HepG2 (cell line): Measurements from ENCODE around the gene CAPN15. TPM values are rescaled to one million over a fixed set of nuclear protein-coding genes. Genes with fewer than 3 reads are reported as not detected.
A peak's percentile ranks its signal among the peaks of the same experiment; 100 is the strongest.
"Not testable (repeated sequence)": the region's sequence is repeated elsewhere in the genome, so short reads cannot be mapped to it uniquely, and the experiment has no call there.

ENCODE experiments used
- ATAC-seq: fragments of 200-7000 bp; cut with Tn5 transposase; 3 replicates; pipeline ENCODE4 v1.9.1; 2020; ENCODE audit warnings: mild to moderate bottlenecking, moderate library complexity
- BruUV-seq: library from RNA; stranded (reverse); fragments of 400-500 nt; replicated peaks from 2 replicates; lab custom pipeline; 2021; lab: Mats Ljungman, UMichigan
- CTCF ChIA-PET: fragments of 300-600 bp; formaldehyde crosslinking; extraction: SDS; loops from one replicate; lab custom pipeline; 2021; ENCODE audit warnings: low total read pairs, inconsistent platforms, low intra/inter-chr PET ratio; lab: Yijun Ruan, JAX
- POLR2A ChIA-PET: fragments of 350-600 bp; sonication (Branson Sonifier 250); formaldehyde crosslinking; loops from one replicate; lab custom pipeline; 2020; ENCODE audit warnings: antibody characterized with exemption, inconsistent platforms; lab: Yijun Ruan, JAX
- DNase-seq: peaks from one replicate; pipeline ENCODE4 v3.0.0-alpha.2; 2015; ENCODE audit warnings: low spot score
- FAIRE-seq: peaks from 3 replicates; lab custom pipeline; 2011; peaks lifted over from hg19 to GRCh38; lab: Jason Lieb, UNC
- H2AFZ ChIP-seq: one replicate; pipeline ENCODE4 v1.6.1; 2011; ENCODE audit warnings: low read length, inconsistent platforms
- H3K27ac ChIP-seq: fragments of 300-600 bp; 3 replicates; pipeline ENCODE4 v1.8.0; 2011; ENCODE audit warnings: mixed run types, mild to moderate bottlenecking, mixed read lengths, low read length, inconsistent platforms; ENCODE audit not compliant: insufficient read depth; ENCODE audit errors: extremely low read length
- H3K27me3 ChIP-seq, 2 experiments: fragments of 200-600 bp in 1 of 2; 2 replicates in 1 of 2; 3 replicates in 1 of 2; pipeline versions ENCODE4 v1.6.0 to v1.8.0; 2011; ENCODE audit warnings: low read length in 2 of 2, mild to moderate bottlenecking in 2 of 2, moderate library complexity in 2 of 2, inconsistent platforms in 1 of 2; ENCODE audit not compliant: insufficient read depth in 2 of 2, control insufficient read depth in 1 of 2
- H3K36me3 ChIP-seq, 2 experiments: fragments of 200-600 bp in 1 of 2; replicated peaks in 1 of 2; 2 replicates in 1 of 2; 3 replicates in 1 of 2; pipeline versions ENCODE4 v1.5.1 to v1.8.0; 2011; ENCODE audit warnings: low read length in 2 of 2, inconsistent platforms in 1 of 2; ENCODE audit not compliant: insufficient read depth in 2 of 2, control insufficient read depth in 1 of 2
- H3K4me1 ChIP-seq: 2 replicates; pipeline ENCODE4 v1.5.1; 2012; ENCODE audit warnings: low read length, inconsistent platforms; ENCODE audit not compliant: insufficient read depth
- H3K4me2 ChIP-seq: 2 replicates; pipeline ENCODE4 v1.6.0; 2011; ENCODE audit warnings: low read depth, low read length, inconsistent platforms
- H3K4me3 ChIP-seq, 3 experiments: fragments of 200-600 bp in 1 of 3; sonication (generic), shearing (Covaris generic) in 1 of 3; replicated peaks in 1 of 3; 2 replicates each; pipeline ENCODE4 v1.5.1; 2011 to 2016; ENCODE audit warnings: low read length in 3 of 3, inconsistent platforms in 2 of 3, low read depth in 2 of 3, mild to moderate bottlenecking in 2 of 3, control low read depth in 1 of 3, mixed read lengths in 1 of 3; ENCODE audit not compliant: insufficient read depth in 1 of 3
- H3K79me2 ChIP-seq: one replicate; pipeline ENCODE4 v1.6.1; 2011; ENCODE audit warnings: low read length, inconsistent platforms; ENCODE audit not compliant: insufficient read depth
- H3K9ac ChIP-seq: 2 replicates; pipeline ENCODE4 v1.6.0; 2011; ENCODE audit warnings: mild to moderate bottlenecking, low read depth, low read length, inconsistent platforms; ENCODE audit not compliant: insufficient read depth
- H3K9me3 ChIP-seq: 2 replicates; pipeline ENCODE4 v1.5.1; 2012; ENCODE audit warnings: mild to moderate bottlenecking, low read length
- H4K20me1 ChIP-seq: 2 replicates; pipeline ENCODE4 v1.6.0; 2011; ENCODE audit warnings: inconsistent platforms, mild to moderate bottlenecking, low read length, moderate library complexity; ENCODE audit not compliant: insufficient read depth
- ZBTB38 ChIP-seq: sonication (generic); formaldehyde crosslinking; IDR thresholded peaks from 2 replicates; pipeline ENCODE4 v1.5.1; 2020; ENCODE audit warnings: mild to moderate bottlenecking, missing genetic modification reagents
- WGBS: methylation state at CpG from one replicate; pipeline ENCODE4 v1.1.6; 2017; ENCODE audit warnings: low lambda C conversion rate; 5-methylcytosine and 5-hydroxymethylcytosine counted together
- in situ Hi-C: cut with HindIII; loops from 2 replicates; pipeline ENCODE4 v1.10.0; 2017; ENCODE audit warnings: low pct_unique_long_range_greater_than_20kb; ENCODE audit not compliant: extremely low pct_ligation_motif_present
- intact Hi-C: fragments of 100-400 bp; cut with micrococcal nuclease; formaldehyde crosslinking; loops from one replicate; pipeline ENCODE4 v1.10.0; 2022; ENCODE audit not compliant: unreplicated experiment
- polyA plus RNA-seq, 8 experiments: library from polyadenylated mRNA; depleted of rRNA in 3 of 8; stranded (reverse) in 7 of 8; unstranded in 1 of 8; fragments of >200 nt; fragmentation: Illumina TruSeq in 4 of 8; extraction: Trizol in 4 of 8; gene quantifications; 2 replicates each; pipeline versions ENCODE4 v1.2.1 to v1.2.3, GENCODE V29; 2011 to 2016; ENCODE audit warnings: low read depth in 4 of 8, missing spikeins in 1 of 8, mixed read lengths in 1 of 8; ENCODE audit not compliant: insufficient read depth in 1 of 8
- total RNA-seq, 5 experiments: library from RNA; depleted of rRNA; stranded (reverse); fragments of >200 nt; fragmentation: Illumina TruSeq; extraction: Trizol; gene quantifications; 2 replicates each; pipeline ENCODE4 v1.2.3, GENCODE V29; 2016; ENCODE audit warnings: low read depth in 1 of 5
- TF ChIP-seq, protein P1 (sequence below): sonication (generic); formaldehyde crosslinking; IDR thresholded peaks from 2 replicates; pipeline ENCODE4 v1.5.0; 2020; ENCODE audit warnings: missing genetic modification reagents
- TF ChIP-seq, protein P2 (sequence below): IDR thresholded peaks from 2 replicates; pipeline ENCODE4 v1.6.1; 2012; ENCODE audit warnings: inconsistent platforms
- TF ChIP-seq, protein P3 (sequence below): sonication (generic); formaldehyde crosslinking; IDR thresholded peaks from 2 replicates; pipeline ENCODE4 v1.5.1; 2020; ENCODE audit warnings: mild to moderate bottlenecking, missing genetic modification reagents, moderate library complexity
- TF ChIP-seq, protein P4 (sequence below): sonication (generic); formaldehyde crosslinking; IDR thresholded peaks from 2 replicates; pipeline ENCODE4 v1.4.0; 2020; ENCODE audit warnings: missing genetic modification reagents, low read depth, mild to moderate bottlenecking, borderline replicate concordance
- TF ChIP-seq, protein P5 (sequence below): sonication (generic); formaldehyde crosslinking; IDR thresholded peaks from 2 replicates; pipeline ENCODE4 v1.4.0; 2020; ENCODE audit warnings: missing genetic modification reagents

CAPN15 gene
- total and polyA plus RNA-seq, 2 of the 13 experiments (the other 11 are each of a cell fraction or from before 2014, with no cell fraction given): 14.9 to 24.5 TPM

DNA sequence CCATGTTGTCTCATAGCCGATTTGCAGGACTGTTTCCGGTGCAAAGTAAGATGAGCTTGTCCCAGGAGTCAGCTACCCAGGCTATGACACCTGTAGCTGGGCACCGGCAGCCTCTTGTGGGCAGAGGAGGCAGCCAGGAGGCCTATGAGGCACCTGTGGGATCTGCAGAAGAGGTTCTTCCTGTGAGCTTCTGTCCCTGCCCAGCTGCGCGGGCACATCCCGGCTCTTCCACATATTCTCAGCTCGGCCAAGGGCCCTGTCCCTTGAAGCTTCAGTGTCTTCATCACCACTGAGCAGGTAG lies 21.3 kb upstream of the CAPN15 start (continued):
- TF ChIP-seq, protein P1, sequence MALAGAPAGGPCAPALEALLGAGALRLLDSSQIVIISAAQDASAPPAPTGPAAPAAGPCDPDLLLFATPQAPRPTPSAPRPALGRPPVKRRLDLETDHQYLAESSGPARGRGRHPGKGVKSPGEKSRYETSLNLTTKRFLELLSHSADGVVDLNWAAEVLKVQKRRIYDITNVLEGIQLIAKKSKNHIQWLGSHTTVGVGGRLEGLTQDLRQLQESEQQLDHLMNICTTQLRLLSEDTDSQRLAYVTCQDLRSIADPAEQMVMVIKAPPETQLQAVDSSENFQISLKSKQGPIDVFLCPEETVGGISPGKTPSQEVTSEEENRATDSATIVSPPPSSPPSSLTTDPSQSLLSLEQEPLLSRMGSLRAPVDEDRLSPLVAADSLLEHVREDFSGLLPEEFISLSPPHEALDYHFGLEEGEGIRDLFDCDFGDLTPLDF (CRISPR knock-in tag): no peak

DNA sequence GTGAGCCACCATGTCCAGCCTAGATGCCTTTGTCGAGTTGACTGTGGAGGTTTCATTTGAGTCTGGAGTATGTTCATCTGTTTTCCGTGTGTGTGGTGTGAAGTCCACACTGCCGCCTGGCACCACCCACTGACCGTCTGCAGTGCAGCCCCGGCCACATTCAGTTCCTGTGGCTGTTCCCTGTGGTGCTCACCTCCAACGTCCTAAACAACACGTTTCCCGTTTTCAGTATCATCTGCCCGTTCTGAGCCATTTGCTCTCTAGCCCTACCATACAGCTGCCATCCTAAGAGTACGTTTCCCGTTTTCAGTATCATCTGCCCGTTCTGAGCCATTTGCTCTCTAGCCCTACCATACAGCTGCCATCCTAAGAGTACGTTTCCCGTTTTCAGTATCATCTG lies 20.0 kb upstream of the CAPN15 start:
- Histone ChIP-seq H3K4me2 (peak overlapping the region; percentile 32; the same call in 1 of the 2 replicates), H3K36me3 (peaks cover 10 to 23% of the 10 kb centered on the region in 2 experiments; a peak in 3 of 5 replicates), H3K27ac (peak overlapping the region; percentile 73), H3K4me1 (peaks cover 52% of the 10 kb centered on the region)
- TF ChIP-seq ZBTB38 (CRISPR knock-in tag): peak; percentile 97
- TF ChIP-seq, protein P2, sequence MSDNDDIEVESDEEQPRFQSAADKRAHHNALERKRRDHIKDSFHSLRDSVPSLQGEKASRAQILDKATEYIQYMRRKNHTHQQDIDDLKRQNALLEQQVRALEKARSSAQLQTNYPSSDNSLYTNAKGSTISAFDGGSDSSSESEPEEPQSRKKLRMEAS: 0 out of 2 replicates have a peak, but pooled peaks have one; percentile 13
- TF ChIP-seq, protein P3, sequence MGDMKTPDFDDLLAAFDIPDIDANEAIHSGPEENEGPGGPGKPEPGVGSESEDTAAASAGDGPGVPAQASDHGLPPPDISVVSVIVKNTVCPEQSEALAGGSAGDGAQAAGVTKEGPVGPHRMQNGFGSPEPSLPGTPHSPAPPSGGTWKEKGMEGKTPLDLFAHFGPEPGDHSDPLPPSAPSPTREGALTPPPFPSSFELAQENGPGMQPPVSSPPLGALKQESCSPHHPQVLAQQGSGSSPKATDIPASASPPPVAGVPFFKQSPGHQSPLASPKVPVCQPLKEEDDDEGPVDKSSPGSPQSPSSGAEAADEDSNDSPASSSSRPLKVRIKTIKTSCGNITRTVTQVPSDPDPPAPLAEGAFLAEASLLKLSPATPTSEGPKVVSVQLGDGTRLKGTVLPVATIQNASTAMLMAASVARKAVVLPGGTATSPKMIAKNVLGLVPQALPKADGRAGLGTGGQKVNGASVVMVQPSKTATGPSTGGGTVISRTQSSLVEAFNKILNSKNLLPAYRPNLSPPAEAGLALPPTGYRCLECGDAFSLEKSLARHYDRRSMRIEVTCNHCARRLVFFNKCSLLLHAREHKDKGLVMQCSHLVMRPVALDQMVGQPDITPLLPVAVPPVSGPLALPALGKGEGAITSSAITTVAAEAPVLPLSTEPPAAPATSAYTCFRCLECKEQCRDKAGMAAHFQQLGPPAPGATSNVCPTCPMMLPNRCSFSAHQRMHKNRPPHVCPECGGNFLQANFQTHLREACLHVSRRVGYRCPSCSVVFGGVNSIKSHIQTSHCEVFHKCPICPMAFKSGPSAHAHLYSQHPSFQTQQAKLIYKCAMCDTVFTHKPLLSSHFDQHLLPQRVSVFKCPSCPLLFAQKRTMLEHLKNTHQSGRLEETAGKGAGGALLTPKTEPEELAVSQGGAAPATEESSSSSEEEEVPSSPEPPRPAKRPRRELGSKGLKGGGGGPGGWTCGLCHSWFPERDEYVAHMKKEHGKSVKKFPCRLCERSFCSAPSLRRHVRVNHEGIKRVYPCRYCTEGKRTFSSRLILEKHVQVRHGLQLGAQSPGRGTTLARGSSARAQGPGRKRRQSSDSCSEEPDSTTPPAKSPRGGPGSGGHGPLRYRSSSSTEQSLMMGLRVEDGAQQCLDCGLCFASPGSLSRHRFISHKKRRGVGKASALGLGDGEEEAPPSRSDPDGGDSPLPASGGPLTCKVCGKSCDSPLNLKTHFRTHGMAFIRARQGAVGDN (CRISPR knock-in tag): peak; percentile 36; the same call in 1 of the 2 replicates
- TF ChIP-seq, protein P4, sequence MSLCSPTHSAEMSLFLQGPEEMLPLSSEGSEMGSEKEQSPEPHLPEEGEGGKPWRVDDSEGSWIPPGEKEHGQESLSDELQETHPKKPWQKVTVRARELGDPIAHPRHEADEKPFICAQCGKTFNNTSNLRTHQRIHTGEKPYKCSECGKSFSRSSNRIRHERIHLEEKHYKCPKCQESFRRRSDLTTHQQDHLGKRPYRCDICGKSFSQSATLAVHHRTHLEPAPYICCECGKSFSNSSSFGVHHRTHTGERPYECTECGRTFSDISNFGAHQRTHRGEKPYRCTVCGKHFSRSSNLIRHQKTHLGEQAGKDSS: peak; percentile 63; the same call in 1 of the 2 replicates
- TF ChIP-seq, protein P5, sequence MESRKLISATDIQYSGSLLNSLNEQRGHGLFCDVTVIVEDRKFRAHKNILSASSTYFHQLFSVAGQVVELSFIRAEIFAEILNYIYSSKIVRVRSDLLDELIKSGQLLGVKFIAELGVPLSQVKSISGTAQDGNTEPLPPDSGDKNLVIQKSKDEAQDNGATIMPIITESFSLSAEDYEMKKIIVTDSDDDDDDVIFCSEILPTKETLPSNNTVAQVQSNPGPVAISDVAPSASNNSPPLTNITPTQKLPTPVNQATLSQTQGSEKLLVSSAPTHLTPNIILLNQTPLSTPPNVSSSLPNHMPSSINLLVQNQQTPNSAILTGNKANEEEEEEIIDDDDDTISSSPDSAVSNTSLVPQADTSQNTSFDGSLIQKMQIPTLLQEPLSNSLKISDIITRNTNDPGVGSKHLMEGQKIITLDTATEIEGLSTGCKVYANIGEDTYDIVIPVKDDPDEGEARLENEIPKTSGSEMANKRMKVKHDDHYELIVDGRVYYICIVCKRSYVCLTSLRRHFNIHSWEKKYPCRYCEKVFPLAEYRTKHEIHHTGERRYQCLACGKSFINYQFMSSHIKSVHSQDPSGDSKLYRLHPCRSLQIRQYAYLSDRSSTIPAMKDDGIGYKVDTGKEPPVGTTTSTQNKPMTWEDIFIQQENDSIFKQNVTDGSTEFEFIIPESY (CRISPR knock-in tag): peak; percentile 47; the same call in 1 of the 2 replicates
- POLR2A ChIA-PET: interaction anchor here (2.2 to 2.4 kb wide), 2 partner anchors 8 to 19 kb away, joined by 8 to 20 read pairs; partner anchors contain the start of gene CAPN15
- intact Hi-C loops, CTCF ChIA-PET, H3K9me3 ChIP-seq, H3K79me2 ChIP-seq, H3K27me3 ChIP-seq, H3K4me3 ChIP-seq, in situ Hi-C loops, ATAC-seq, H2AFZ ChIP-seq, H4K20me1 ChIP-seq, DNase-seq, H3K9ac ChIP-seq: not testable (repeated sequence)
- BruUV-seq: TSS peak; percentile 20
- FAIRE-seq: peak; percentile 21
- WGBS: 85% methylated on average over 12 of the region's 14 CpGs
